HUDEP-2 (cell line): Measurements from ENCODE around the gene CCM2.
"Not testable (repeated sequence)": the region's sequence is repeated elsewhere in the genome, so short reads cannot be mapped to it uniquely, and the experiment has no call there.

ENCODE experiments used
- DNase-seq, 76 experiments: peaks; one replicate each; lab custom pipeline; 2025; ENCODE audit not compliant: unreplicated experiment in 76 of 76; lab: John Stamatoyannopoulos, UW

CCM2 gene

DNA sequence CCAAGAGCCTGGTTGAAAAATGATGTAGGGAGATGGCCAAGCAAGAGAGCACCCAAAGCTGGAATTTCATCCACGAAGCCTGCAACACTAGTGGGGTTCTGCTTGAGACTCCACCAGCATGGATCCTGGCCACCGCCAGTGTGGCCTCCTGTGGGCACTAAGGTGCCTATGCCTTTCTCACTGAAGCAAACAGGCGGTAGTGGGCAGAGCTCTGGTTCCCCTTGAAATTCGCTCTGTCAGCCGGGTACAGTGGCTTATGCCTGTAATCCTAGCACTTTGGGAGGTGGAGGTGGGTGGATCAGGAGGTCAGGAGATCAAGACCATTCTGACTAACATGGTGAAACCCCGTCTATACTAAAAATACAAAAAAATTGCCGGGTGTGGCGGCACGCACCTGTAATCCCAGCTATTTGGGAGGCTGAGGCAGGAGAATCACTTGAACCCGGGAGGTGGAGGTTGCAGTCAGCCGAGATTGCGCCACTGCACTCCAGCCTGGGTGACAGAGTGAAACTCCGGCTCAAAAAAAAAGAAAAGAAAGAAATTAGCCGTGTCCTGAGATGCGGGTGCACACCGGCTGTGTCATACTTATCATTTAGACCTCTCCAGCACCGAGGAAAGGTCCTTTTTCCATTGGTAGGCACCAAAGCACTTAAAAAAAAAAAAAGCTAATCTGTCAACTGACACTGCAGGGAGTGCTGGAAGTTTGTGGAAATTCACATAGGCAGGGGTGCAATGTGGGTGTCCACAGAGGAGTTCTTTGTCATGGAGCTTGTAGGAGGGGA is 28.3 kb downstream of the CCM2 start:
- DNase-seq: no peak

DNA sequence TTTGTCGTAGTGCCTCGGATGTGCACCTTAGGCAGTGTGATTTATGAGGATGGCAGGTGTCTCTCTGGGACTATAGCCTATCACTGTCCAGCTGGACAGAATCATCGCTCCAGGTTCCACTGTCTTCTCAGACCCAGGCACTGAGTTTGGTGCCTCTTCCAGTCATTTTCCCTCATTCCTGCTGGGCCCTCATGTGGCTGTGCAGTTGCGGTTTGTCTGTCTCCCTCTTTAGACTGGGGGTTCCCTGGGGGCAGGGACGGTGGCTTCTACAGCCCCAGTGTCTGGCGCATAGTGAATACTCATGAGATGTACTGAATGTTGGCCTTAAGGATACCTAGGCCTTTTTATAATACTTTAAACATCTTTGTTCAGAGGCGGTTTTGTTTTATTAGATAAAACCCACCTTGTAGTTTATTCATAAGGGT is 28.9 kb downstream of the CCM2 start:
- no peak for DNase-seq

- DNase-seq: no peak
Measured at GRCh38 chr7:45031829-45032228, 31.8 kb downstream of the CCM2 start.

GRCh38 chr7:45032421-45032820 is 32.4 kb downstream of the CCM2 start:
- DNase-seq: no peak

- no peak for DNase-seq
Measured at GRCh38 chr7:45033261-45033930, 33.4 kb downstream of the CCM2 start.

DNA sequence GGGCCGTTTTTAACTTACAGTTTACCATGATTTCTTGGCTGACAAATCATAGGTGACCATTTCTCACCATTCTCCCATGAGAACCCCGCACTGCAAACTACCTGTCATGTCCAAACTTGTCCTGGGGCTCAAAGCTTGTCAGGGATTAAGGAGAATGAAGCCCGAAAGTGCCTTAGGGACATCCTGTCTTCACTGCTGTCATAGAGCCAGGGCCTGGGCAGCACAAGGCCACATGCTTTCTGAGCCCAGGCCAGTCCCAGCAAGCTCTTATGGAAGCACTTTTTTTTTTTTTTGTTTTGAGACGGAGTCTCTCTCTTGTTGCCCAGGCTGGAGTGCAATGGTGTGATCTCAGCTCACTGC is 33.9 kb downstream of the CCM2 start:
- no peak for DNase-seq

DNA sequence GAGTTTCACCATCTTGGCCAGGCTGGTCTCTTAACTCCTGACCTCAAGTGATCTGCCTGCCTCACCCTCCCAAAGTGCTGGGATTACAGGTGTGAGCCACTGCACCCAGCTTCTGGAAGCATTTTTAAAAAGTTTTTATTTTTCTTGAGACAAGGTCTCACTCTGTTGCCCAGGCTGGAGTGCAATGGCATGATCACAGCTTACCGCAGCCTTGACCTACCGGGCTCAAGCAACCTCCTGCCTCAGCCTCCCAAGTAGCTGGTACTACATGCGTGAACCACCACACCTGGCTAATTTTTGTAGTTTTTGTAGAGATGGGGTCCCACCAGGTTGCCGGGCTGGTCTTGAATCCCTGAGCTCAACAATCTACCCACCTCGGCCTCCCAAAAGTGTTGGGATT is 34.7 kb downstream of the CCM2 start:
- DNase-seq: not testable (repeated sequence)

- DNase-seq: no peak
Measured at GRCh38 chr7:45035371-45035770, 35.4 kb downstream of the CCM2 start.

GRCh38 chr7:45035893-45036292 is 35.9 kb downstream of the CCM2 start:
- DNase-seq: no peak

DNA sequence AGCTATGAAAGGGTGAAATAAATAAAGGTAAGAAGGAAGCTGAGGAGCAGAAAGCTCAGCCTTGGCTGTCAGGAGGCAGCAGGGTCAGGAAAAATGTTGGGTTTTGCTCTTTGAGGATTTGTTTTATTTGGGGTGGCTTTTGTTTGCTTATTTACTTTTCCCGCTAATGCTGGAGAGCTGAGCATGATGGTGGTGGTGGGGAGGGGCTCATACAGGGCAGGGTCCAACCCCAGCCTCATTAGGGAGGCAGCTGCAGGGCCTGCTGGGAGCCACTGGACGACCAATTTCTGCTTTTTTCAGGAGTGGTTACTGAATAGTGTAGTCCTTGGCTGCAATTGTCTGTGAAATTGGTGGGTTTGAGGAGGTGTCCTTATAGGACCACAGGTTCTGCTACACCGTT is 36.3 kb downstream of the CCM2 start:
- DNase-seq: no peak

DNA sequence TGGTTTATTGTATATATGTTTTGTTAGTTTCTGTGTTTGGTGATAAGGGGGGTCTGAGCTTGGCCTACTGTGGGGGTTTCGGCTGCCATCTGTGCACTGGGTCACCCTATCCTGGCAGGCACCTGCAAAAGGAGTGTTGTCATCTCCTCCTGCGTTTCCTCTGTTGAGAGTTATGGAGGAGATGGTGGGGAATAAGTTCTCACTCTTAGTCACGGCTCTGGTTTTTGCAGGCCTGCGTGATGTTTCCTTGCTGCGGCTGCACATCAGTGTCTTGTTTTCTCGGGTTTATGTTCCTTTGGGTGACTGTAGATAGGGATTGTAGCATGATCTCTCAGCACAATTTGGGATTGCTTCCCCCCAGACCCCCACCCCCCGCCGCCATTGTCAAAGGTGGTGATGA is 36.8 kb downstream of the CCM2 start:
- no peak for DNase-seq

DNA sequence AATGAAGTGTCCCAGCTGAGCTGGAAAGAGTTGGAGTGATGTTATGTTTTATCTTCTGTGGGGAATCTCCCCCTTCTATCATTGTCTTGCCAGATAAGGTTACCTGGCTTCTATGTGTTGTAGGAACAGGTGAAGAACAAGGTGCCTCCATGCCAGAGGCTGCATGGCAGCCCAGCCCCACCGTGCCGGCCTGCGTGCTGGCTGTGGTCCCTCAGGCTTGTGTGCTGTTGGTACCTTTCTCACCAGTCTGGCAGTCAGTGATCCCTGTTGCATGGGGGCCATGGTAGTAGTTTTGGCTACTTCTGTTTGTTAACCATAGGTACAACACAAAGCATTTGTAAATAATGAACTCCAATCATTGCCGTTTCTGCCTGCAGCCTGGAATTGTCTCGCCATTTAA is 37.9 kb downstream of the CCM2 start:
- no peak for DNase-seq

- no peak for DNase-seq
Measured at GRCh38 chr7:45039106-45039505, 39.1 kb downstream of the CCM2 start.

- DNase-seq: no peak
Measured at GRCh38 chr7:45044338-45044737, 44.3 kb downstream of the CCM2 start.

GRCh38 chr7:45048748-45049147 is 48.7 kb downstream of the CCM2 start:
- DNase-seq: no peak

- no peak for DNase-seq
Measured at GRCh38 chr7:45050198-45050597, 50.2 kb downstream of the CCM2 start.

- no peak for DNase-seq
Measured at GRCh38 chr7:45052011-45052410, 52.0 kb downstream of the CCM2 start.

DNA sequence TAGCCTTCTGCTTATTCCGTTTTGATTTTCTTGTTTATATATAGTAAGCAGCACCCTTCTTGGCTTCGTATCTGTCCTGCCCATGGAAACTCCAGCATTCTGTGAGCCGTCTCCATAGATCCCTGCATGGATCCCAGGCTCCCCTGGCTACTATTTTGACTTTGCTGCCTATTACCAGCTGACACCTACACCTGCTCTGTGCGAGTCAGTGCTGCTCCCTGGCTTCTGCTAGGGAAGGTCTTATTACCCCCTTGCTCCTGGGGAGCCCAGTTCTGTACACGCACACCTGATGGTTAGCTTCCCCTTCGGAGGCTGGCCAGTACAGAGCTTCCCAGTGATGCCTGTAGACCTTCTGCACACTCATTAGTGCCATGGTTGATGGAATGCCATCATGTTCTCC is 53.4 kb downstream of the CCM2 start:
- no peak for DNase-seq

DNA sequence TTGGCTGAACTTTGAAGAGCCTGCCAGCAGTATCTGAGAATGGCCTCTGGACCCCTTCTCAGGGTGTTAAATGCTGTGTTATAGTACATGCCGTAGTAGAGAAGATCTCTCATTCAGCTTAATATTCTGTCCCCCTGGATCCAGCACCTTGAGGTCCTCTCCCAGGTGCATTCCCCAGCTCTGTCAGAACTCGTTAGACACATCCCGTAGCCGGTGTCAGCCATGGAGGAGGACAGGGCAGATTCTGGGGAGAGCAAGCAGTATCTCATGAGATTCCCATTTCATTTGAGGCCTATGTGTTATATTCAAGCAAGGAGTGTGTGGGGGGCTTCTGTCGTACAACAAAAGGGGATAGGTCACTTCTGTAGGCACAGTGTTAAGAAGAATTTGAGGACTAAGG is 53.9 kb downstream of the CCM2 start:
- no peak for DNase-seq

- no peak for DNase-seq
Measured at GRCh38 chr7:45054442-45054841, 54.4 kb downstream of the CCM2 start.

DNA sequence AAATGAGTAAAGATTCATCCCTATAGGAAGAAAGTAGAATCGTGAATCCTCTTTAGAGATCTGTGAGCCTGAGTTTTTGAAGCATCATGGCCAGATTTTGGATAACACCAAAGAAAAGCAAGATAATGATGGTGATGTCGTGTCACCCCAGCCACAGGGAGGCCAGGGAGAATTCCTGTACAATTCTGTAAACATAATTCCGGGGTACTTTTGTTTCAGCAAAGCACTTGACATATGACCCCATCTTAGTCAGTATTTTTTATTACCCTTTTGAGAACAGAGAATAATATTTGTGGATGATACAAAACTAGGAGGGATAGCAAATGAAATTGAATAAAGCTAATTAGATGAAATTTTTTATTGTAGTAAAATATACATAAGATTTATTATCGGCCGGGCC is 55.0 kb downstream of the CCM2 start:
- no peak for DNase-seq

DNA sequence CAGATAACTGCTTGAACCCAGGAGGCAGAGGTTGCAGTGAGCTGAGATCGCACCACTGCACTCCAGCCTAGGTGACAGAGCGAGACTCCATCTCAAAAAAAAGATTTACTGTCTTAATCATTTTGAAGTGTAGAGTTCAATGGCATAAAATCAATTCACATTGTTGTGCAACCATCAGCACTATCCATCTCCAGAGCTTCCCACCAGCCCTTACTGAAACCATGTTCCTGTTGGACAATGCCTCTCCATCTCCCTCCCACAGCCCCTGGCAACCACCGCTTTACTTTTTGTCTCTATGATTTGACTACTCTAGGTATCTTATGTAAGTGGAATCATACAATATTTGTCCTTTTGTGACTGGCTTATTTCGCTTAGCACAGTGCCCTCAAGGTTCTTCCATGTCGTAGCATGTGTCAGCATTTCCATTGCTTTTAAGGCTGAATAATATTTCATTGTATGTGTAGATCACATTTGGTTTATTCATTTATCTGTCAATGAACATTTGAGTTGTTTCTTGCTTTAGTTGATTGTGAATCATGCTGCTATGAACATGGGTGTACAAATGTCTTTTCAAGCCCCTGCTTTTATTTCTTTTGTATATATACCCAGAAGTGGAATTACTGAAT is 55.7 kb downstream of the CCM2 start:
- no peak for DNase-seq
